HG03175 (cell line): ENCODE measurements around the gene MAD1L1.

Experiments used
- ATAC-seq: cut with Tn5 transposase; IDR thresholded peaks from one replicate; pipeline ENCODE4 v1.9.1; 2021; ENCODE audit warnings: mild to moderate bottlenecking, moderate library complexity; ENCODE audit not compliant: unreplicated experiment

The MAD1L1 gene

GRCh38 chr7:2120251-2120660, 112.5 kb downstream of the MAD1L1 start:
- no peak for ATAC-seq

GRCh38 chr7:2118630-2119190, 114.0 kb downstream of the MAD1L1 start:
- no peak for ATAC-seq

- ATAC-seq, result no peak
Observed at GRCh38 chr7:2118056-2118455, 114.7 kb downstream of the MAD1L1 start.

GRCh38 chr7:2117646-2118045, 115.1 kb downstream of the MAD1L1 start:
- no peak for ATAC-seq

GRCh38 chr7:2116989-2117591, 115.7 kb downstream of the MAD1L1 start:
- no peak for ATAC-seq

- ATAC-seq, result no peak
Observed at GRCh38 chr7:2116448-2116810, 116.3 kb downstream of the MAD1L1 start.

GRCh38 chr7:2115760-2116447, 116.8 kb downstream of the MAD1L1 start:
- ATAC-seq, result no peak

- ATAC-seq, result no peak
Observed at GRCh38 chr7:2114926-2115759, 117.6 kb downstream of the MAD1L1 start.

- ATAC-seq, result no peak
Observed at GRCh38 chr7:2114052-2114451, 118.7 kb downstream of the MAD1L1 start.

- ATAC-seq, result no peak
Observed at GRCh38 chr7:2112261-2113198, 120.2 kb downstream of the MAD1L1 start.

GRCh38 chr7:2111568-2111967, 121.2 kb downstream of the MAD1L1 start:
- no peak for ATAC-seq

GRCh38 chr7:2110610-2111396, 121.9 kb downstream of the MAD1L1 start:
- no peak for ATAC-seq

GRCh38 chr7:2109936-2110609, 122.7 kb downstream of the MAD1L1 start:
- no peak for ATAC-seq

GRCh38 chr7:2109251-2109872, 123.4 kb downstream of the MAD1L1 start:
- no peak for ATAC-seq

GRCh38 chr7:2108501-2109250, 124.1 kb downstream of the MAD1L1 start:
- ATAC-seq, result no peak

GRCh38 chr7:2108071-2108455, 124.7 kb downstream of the MAD1L1 start:
- ATAC-seq, result no peak

GRCh38 chr7:2107386-2108070, 125.2 kb downstream of the MAD1L1 start:
- no peak for ATAC-seq
